H1 (cell line): ENCODE results near the gene HIVEP3.

ENCODE experiments used
- RXRA ChIP-seq: IDR thresholded peaks from 2 replicates; pipeline ENCODE4 v1.6.1; 2011; ENCODE audit warnings: low read depth, mild to moderate bottlenecking, low read length, moderate library complexity; ENCODE audit not compliant: insufficient read depth
- TF ChIP-seq, protein P1 (sequence below), 3 experiments: IDR thresholded peaks; 1 replicate in 2 of 3; 2 replicates in 1 of 3; pipeline versions ENCODE4 v1.5.1 to v1.6.1; 2011; ENCODE audit warnings: low read length in 3 of 3, mild to moderate bottlenecking in 3 of 3, inconsistent platforms in 2 of 3, low read depth in 1 of 3, moderate library complexity in 1 of 3; ENCODE audit not compliant: insufficient read depth in 1 of 3; ENCODE audit errors: control extremely low read depth in 1 of 3

DNA sequence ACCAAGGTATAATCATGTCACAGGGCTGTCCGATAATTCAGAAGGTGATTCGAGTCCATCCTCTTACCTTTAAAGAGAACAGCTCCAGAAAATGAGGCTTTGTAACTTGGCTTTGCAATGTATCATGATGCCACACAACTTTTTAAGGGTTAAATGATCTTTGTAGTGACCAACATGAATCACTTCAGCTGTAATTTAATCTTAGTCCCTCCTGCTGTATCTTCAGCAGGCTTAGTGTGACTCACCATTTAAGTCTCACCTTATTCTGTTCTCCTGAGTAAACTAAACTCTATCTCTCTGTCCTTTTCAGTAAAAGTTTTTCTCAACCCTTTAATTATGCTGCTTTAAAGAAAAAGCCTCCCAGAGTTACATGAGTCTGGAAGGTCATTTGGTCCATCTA lies 1.9 kb upstream of the HIVEP3 start:
- TF ChIP-seq, protein P1, sequence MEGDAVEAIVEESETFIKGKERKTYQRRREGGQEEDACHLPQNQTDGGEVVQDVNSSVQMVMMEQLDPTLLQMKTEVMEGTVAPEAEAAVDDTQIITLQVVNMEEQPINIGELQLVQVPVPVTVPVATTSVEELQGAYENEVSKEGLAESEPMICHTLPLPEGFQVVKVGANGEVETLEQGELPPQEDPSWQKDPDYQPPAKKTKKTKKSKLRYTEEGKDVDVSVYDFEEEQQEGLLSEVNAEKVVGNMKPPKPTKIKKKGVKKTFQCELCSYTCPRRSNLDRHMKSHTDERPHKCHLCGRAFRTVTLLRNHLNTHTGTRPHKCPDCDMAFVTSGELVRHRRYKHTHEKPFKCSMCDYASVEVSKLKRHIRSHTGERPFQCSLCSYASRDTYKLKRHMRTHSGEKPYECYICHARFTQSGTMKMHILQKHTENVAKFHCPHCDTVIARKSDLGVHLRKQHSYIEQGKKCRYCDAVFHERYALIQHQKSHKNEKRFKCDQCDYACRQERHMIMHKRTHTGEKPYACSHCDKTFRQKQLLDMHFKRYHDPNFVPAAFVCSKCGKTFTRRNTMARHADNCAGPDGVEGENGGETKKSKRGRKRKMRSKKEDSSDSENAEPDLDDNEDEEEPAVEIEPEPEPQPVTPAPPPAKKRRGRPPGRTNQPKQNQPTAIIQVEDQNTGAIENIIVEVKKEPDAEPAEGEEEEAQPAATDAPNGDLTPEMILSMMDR (IDR thresholded peaks at IDR 0.05; ENCODE audit: control extremely low read depth in 1 of 3, insufficient read depth in 1 of 3, low read depth in 1 of 3, low read length in 3 of 3) = no peak
- TF ChIP-seq RXRA = no peak
